HAP-1 (cell line): Measurements from ENCODE around the gene TDP2.
"Not testable (repeated sequence)": the region's sequence is repeated elsewhere in the genome, so short reads cannot be mapped to it uniquely, and the experiment has no call there.

Experiments used
- DNase-seq, 2 experiments: peaks; one replicate each; pipeline ENCODE4 v3.0.0-alpha.2; 2016 to 2020; ENCODE audit warnings: low spot score in 2 of 2
- H3K27me3 ChIP-seq: fragments of 250-450 bp; sonication (Bioruptor Pico); 2 replicates; pipeline ENCODE4 v1.5.1; 2020; ENCODE audit warnings: low read depth, mild to moderate bottlenecking, moderate library complexity
- H3K36me3 ChIP-seq: fragments of 250-450 bp; sonication (Bioruptor Pico); replicated peaks from 2 replicates; pipeline ENCODE4 v1.5.1; 2020; ENCODE audit warnings: mild to moderate bottlenecking
- H3K4me1 ChIP-seq: fragments of 250-450 bp; sonication (Bioruptor Pico); 2 replicates; pipeline ENCODE4 v1.5.1; 2020; ENCODE audit warnings: mild to moderate bottlenecking
- H3K4me3 ChIP-seq: fragments of 250-450 bp; sonication (Bioruptor Pico); 2 replicates; pipeline ENCODE4 v1.5.1; 2020; ENCODE audit warnings: mild to moderate bottlenecking, moderate library complexity
- H3K9me3 ChIP-seq: fragments of 250-450 bp; sonication (Bioruptor Pico); 2 replicates; pipeline ENCODE4 v1.5.1; 2020; ENCODE audit warnings: mild to moderate bottlenecking, moderate library complexity
- in situ Hi-C: fragments of 300-500 bp; cut with MboI; formaldehyde crosslinking; loops from 3 replicates; pipeline ENCODE4 v1.14.3; 2020; ENCODE audit warnings: low sequenced_read_pairs, inconsistent platforms, mixed read lengths

TDP2 gene

GRCh38 chr6:24692415-24692814 is 25.7 kb upstream of the TDP2 start:
- no peak overlapping the region for H3K4me3 ChIP-seq
- DNase-seq, result no peak
- H3K4me1 ChIP-seq, result no peaks in the 10 kb centered on the region; the same call in 1 of the 2 replicates
- H3K9me3 ChIP-seq, result no peaks in the 10 kb centered on the region
- no peaks in the 10 kb centered on the region for H3K27me3 ChIP-seq
- H3K36me3 ChIP-seq, result no peaks in the 10 kb centered on the region
- in situ Hi-C loops, result no loop called here

- H3K4me3 ChIP-seq, result no peak overlapping the region
- no peak for DNase-seq
- in situ Hi-C loops, result no loop called here
- H3K27me3 ChIP-seq, result no peaks in the 10 kb centered on the region
- H3K9me3 ChIP-seq, result no peaks in the 10 kb centered on the region
- H3K4me1 ChIP-seq, result no peaks in the 10 kb centered on the region; the same call in 1 of the 2 replicates
- no peaks in the 10 kb centered on the region for H3K36me3 ChIP-seq
These were observed 25.3 kb upstream of the TDP2 start for GRCh38 chr6:24692003-24692402.

- Histone ChIP-seq H3K4me3 (no peak overlapping the region), H3K36me3 (no peaks in the 10 kb centered on the region), H3K27me3 (no peaks in the 10 kb centered on the region), H3K9me3 (no peaks in the 10 kb centered on the region), H3K4me1 (no peaks in the 10 kb centered on the region; the same call in 1 of the 2 replicates)
- in situ Hi-C loops, result no loop called here
- no peak for DNase-seq
These were observed 24.9 kb upstream of the TDP2 start for GRCh38 chr6:24691550-24691949.

- Histone ChIP-seq H3K4me3 (no peak overlapping the region), H3K36me3 (no peaks in the 10 kb centered on the region), H3K4me1 (no peaks in the 10 kb centered on the region; the same call in 1 of the 2 replicates), H3K27me3 (no peaks in the 10 kb centered on the region), H3K9me3 (no peaks in the 10 kb centered on the region)
- in situ Hi-C loops, result no loop called here
- DNase-seq, result no peak
These were observed 23.9 kb upstream of the TDP2 start for GRCh38 chr6:24690593-24690992.

- Histone ChIP-seq H3K27me3 (no peaks in the 10 kb centered on the region), H3K4me3 (no peak overlapping the region), H3K9me3 (no peaks in the 10 kb centered on the region), H3K4me1 (no peaks in the 10 kb centered on the region; the same call in 1 of the 2 replicates), H3K36me3 (no peaks in the 10 kb centered on the region)
- no peak for DNase-seq
- in situ Hi-C loops, result no loop called here
These were observed 23.3 kb upstream of the TDP2 start for GRCh38 chr6:24689964-24690363.

- Histone ChIP-seq H3K36me3 (no peaks in the 10 kb centered on the region), H3K27me3 (no peaks in the 10 kb centered on the region), H3K4me1 (peaks cover 5% of the 10 kb centered on the region), H3K4me3 (no peak overlapping the region), H3K9me3 (no peaks in the 10 kb centered on the region)
- no peak for DNase-seq
- in situ Hi-C loops, result no loop called here
These were observed 20.2 kb upstream of the TDP2 start for GRCh38 chr6:24686946-24687345.

GRCh38 chr6:24686408-24686807 is 19.7 kb upstream of the TDP2 start:
- H3K4me3 ChIP-seq, result no peak overlapping the region
- H3K9me3 ChIP-seq, result no peaks in the 10 kb centered on the region
- H3K36me3 ChIP-seq, result no peaks in the 10 kb centered on the region
- DNase-seq, result no peak
- in situ Hi-C loops, result no loop called here
- peaks cover 5% of the 10 kb centered on the region for H3K4me1 ChIP-seq
- H3K27me3 ChIP-seq, result no peaks in the 10 kb centered on the region

GRCh38 chr6:24683297-24684296 is 16.9 kb upstream of the TDP2 start:
- no peaks in the 10 kb centered on the region for H3K9me3 ChIP-seq
- DNase-seq, result no peak
- no peak overlapping the region for H3K4me3 ChIP-seq
- in situ Hi-C loops, result no loop called here
- H3K4me1 ChIP-seq, result peaks cover 5% of the 10 kb centered on the region
- H3K27me3 ChIP-seq, result no peaks in the 10 kb centered on the region
- H3K36me3 ChIP-seq, result no peaks in the 10 kb centered on the region

GRCh38 chr6:24680582-24680981 is 13.9 kb upstream of the TDP2 start:
- Histone ChIP-seq H3K4me1 (peaks cover 5% of the 10 kb centered on the region), H3K27me3 (no peaks in the 10 kb centered on the region), H3K9me3 (no peaks in the 10 kb centered on the region), H3K36me3 (no peaks in the 10 kb centered on the region), H3K4me3 (no peak overlapping the region)
- in situ Hi-C loops, result no loop called here
- DNase-seq, result no peak

GRCh38 chr6:24678792-24679352 is 12.2 kb upstream of the TDP2 start:
- in situ Hi-C loops, H3K36me3 ChIP-seq, DNase-seq, H3K4me1 ChIP-seq, H3K27me3 ChIP-seq, H3K9me3 ChIP-seq, H3K4me3 ChIP-seq: not testable (repeated sequence)

- H3K9me3 ChIP-seq, result peaks cover 10% of the 10 kb centered on the region
- no peaks in the 10 kb centered on the region for H3K27me3 ChIP-seq
- no peak for DNase-seq
- H3K36me3 ChIP-seq, result no peaks in the 10 kb centered on the region
- in situ Hi-C loops, result no loop called here
- H3K4me1 ChIP-seq, result no peaks in the 10 kb centered on the region
- H3K4me3 ChIP-seq, result no peak overlapping the region
These were observed 6.9 kb upstream of the TDP2 start for GRCh38 chr6:24673625-24674024.

- in situ Hi-C loops, result no loop called here
- no peak for DNase-seq
- no peak overlapping the region for H3K4me3 ChIP-seq
- peaks cover 10% of the 10 kb centered on the region for H3K9me3 ChIP-seq
- H3K4me1 ChIP-seq, result peaks cover 4% of the 10 kb centered on the region; the same call in 1 of the 2 replicates
- no peaks in the 10 kb centered on the region for H3K27me3 ChIP-seq
- no peaks in the 10 kb centered on the region for H3K36me3 ChIP-seq
These were observed 6.0 kb upstream of the TDP2 start for GRCh38 chr6:24672620-24673182.

- H3K27me3 ChIP-seq, H3K4me3 ChIP-seq, H3K9me3 ChIP-seq, in situ Hi-C loops, H3K36me3 ChIP-seq, DNase-seq, H3K4me1 ChIP-seq: not testable (repeated sequence)
These were observed 4.4 kb upstream of the TDP2 start for GRCh38 chr6:24671077-24671476.

- H3K27me3 ChIP-seq, H3K9me3 ChIP-seq, H3K4me3 ChIP-seq, in situ Hi-C loops, H3K4me1 ChIP-seq, DNase-seq, H3K36me3 ChIP-seq: not testable (repeated sequence)
These were observed 3.8 kb upstream of the TDP2 start for GRCh38 chr6:24670492-24670891.
